NCI-H146 (cell line): ENCODE measurements around the gene ZNF860.
"Not testable (repeated sequence)": the region's sequence is repeated elsewhere in the genome, so short reads cannot be mapped to it uniquely, and the experiment has no call there.

Experiments used
- DNase-seq: peaks from one replicate; lab custom pipeline; 2025; lab: John Stamatoyannopoulos, UW

ZNF860 gene

DNA sequence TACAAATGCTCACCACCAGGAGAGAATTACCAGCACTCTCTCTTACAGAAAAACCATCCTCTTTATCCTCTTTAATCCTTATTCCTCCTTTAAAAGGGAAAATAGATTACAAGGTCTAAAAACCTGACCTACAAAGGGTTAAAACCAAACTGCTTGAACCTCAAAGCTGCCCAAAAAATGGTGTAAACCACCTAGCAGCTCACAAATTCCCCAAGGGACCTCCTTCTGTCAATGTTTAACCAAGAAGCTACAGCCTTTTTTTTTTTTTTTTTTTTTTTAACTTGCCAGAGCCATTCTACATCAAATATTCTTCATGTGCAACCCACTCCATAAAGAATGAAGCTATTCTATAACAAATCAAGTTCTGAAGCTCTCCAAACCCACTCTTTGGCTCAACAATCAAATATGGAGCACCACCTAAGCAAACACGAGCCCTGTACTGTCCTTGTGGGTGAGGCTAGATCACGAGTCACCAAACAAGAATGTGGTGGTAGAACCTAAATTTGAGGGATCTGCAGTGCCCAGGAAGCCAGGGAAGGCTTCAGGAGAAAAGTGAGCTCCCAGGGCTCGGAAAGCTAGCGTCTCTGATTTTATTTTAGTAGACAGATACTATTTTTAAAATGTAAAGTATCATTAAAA, 20.6 kb upstream of the ZNF860 start:
- DNase-seq, result no peak

DNA sequence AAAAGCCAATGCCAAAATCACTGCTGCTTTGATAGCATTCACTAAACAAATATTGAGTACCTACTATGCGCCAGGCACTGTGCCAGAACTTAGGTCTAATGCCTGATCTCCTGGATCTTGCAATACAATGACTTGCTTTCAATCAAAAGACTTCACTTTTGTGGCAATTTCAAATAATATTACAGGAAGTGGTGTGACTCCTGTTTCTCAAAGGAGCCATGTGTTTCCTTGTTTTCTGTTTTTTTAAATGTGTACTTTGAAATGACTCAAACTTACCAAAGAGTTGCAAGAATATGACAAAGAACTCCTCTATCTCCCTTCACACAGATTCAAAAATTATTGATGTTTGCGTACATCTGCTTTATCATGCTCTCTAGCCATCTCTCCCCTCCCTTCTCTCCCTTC, 18.7 kb upstream of the ZNF860 start:
- no peak for DNase-seq

DNA sequence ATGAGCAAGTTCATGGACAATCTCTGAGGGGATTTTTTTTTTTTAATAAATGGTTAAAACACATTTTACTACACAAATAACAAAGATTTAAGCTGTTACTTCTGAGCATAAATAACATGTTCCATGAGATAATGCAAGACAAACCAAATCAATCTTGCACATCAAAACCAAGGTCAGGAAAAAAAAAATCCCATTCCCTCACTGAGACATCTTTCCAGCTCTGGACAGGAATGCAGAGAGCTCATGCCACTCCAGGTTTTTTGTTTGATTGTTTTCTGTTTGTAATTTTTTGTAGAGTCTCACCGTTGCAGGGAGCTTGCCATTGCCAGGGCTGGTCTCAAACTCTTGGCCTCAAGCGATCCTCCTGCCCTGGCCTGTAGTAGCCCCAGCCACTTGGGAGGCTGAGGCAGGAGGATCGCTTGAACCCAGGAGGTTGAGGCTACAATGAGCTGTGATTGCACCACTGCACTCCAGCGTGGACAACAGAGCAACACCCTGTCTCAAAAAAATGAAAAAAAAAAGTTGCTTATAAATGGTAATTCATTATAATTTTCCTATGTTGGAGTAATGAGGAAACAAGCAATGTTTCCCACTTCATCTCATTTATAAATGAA, 14.5 kb upstream of the ZNF860 start:
- no peak for DNase-seq

DNA sequence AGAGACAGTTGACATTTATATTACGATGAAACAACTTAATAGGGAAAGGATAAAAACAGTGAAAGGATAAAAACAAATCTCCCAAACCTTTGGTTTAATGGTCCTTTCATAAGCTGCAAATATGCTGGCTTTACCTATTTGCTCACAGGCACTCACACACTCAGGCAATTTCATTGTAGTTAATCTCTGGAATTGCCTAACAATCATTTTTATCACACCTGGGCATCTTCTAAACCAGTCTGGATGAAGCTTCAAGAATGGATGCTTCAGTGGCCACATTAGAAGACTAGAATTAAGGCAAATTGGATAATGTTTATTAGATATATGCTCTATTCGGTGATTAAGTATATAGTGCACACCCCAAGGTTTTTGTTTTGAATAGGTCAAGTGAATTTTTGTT, 14.0 kb upstream of the ZNF860 start:
- DNase-seq, result no peak

DNA sequence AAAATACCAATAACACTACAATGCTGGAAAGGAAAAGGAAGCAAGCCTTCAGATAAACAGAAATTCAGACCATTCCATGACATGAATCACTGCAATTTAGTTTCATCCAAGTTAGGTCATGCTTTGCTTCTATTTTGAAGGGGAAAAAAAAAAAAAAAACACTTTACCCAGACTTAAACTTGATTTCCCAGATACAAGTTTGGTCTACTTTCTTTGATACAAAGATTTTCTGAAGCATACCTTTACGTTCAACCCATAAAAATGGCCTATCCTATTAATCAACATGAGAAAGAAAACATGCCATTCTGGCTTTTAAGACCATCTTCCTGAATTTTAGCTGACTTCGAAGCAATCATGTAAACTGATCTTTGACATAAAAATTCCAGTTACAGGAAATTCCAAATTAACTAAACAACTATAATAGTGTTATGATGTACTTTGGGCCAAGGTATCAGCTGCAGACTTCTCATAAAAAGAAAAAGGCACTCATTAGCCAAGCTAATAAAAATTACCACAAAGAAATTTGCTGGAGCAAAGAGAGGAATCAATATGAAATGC, 13.1 kb upstream of the ZNF860 start:
- no peak for DNase-seq

DNA sequence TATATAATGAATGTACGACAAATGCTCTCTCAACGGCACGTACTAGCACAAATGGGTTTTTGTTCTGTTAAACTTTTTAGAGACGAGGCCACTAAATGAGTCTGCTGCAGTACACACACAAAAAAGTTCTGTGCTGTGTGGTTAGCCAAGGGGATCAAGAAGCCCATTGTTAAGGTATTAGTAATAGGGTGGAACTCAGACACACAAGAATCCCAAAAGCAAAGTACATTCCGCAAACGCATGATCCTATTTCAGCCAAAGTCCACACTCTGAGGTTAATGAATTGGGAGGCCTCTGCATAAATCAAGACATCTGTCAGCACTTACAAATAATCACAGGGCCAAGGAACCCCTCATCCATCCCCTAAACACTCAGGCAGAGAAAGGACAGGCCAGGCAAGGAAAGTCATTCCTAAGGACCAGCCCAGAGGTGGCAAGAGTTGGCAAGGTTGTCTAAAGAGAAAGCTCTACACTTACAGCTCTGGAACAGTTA, 12.6 kb upstream of the ZNF860 start:
- DNase-seq, result no peak

DNA sequence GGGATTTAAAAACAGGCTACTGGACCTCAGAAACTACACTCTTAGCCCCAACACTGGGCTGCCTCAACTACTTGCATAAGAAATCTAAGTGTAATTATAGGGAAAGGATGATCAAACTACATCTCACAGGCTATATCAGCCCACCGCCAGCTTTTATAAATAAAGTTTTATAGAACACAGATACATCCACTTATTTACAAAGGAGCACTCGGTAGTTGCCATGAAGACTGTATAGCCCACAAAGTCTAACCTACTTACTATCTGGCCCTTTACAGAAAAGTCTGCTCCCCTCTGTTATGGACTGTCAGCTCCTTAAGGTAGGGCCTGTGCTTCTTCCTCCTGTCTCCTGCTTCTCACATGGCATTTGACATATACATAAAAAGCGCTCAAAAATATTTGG, 9.9 kb upstream of the ZNF860 start:
- no peak for DNase-seq

DNA sequence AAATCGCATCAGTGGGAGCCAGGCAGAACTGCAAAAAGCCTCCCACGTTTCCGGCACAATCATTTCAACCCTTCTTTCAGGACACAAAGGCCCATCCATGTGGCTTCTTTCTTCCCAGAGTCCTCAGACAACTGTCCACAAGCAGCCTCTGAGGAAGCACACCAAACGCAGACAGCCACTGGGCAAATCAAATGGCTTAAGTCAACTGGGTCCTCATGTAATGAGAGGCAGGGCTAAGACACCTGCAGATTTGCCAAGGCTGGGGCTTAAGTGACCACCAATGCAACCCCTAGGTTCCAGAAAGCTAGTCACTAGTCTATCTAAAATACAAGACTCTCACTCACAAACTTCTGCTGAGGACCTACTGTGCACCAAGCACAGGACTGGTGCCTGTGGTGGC, 8.5 kb upstream of the ZNF860 start:
- DNase-seq, result no peak

DNA sequence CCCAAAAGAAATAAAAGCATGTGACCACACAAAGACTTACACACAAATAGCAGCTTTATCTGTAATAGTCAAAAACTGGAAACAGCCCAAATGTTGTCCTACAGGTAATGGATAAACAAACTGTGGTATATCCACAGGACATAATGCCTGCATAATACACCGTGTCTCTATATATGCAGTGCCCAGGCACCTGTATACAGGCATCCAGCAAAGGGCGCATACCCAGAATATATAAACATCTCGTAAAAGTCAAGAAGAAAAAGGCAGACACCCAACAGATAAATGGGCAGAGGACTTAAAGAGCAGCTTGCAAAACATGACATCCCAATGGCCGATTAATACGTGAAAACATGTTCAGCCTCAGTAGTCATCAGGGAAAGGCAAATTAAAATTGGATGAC, 7.7 kb upstream of the ZNF860 start:
- DNase-seq, result no peak

DNA sequence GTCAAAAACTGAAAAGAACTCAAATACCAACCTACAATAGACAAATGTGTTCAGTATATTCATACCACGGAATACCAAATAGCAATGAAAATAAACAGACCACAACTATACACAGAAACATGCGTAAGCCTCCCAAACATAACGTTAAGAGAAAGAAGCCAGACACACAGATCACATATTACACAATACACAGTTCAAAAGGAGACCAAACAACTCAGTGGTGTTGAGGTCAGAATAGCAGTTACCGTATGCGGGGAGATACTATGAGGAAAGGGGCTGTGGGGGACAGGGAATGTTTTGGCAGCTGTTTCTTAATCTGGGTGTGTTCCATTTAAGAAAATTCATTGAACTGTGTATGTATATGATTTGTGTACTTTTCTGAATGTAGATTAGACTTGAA, 7.1 kb upstream of the ZNF860 start:
- no peak for DNase-seq

DNA sequence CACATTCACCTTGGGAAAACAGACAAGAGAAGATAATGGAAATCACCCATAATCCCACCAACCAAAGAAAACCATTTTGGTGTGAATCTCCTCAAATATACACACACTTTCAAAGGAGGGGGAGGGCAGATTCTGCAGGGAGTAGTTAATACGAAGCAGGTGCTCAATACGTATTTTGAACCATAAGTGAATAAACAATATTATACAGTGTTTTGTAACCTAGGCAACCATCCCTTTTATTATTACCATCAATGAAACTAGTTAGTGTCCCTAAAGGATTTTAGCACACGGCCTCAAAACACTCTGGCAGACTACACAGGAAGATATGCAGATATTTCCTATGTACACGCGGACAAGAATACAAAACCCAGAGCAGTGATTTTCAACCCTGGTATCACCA, 6.6 kb upstream of the ZNF860 start:
- DNase-seq, result peak; percentile 1

DNA sequence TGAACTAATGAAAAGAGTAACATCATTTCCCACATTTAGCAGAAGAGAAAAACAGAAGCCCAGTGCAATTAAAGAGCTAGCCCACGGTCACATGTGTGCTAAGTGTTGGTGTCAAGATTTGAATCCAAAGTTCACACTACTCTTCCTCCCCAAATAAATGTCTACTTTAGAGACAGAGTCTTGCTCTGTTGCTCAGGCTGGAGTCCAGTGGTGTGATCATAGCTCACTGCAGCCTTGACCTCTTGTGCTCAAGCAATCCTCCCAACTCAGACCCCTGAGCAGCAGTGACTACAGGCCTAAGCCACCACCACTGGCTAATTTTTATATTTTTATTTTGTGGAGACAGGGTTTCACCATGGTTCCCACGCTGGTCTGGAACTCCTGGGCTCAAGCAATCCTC, 5.2 kb upstream of the ZNF860 start:
- no peak for DNase-seq

DNA sequence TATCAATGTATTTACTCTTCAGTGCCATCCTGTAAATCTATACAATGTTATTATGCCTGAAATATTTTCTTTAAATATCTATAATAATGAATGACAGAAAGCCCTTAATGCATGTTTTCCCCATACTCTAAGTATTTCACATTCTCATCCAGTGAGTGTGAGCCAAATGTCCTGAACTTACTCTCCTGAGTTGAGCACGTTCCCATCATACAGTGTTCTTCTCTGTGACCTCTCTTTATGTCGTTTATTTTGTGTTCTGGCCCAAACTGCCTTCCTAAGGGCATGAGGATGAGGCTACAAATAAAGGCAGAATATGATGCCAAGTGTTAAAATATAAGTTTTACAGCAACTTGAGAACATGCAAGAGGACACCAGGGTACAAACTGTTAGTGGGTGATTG, 3.8 kb upstream of the ZNF860 start:
- no peak for DNase-seq

DNA sequence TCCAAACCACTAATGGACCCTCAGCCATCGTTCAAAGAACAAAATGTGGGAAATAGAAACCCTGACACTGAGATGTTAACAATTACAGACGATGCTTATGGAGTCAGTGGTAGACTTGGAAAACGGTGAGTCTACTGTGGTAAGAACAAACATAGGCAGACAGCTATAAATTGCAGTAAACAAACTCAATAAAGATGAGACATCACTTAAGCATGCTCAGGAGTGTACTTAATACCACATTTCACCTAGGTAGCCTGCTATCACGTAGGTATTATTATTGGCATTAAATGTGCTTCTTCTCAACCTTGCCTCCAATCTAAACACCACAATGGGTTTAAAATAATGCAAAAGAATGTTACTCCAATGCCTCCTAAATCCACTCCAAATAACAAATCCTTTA, 3.0 kb upstream of the ZNF860 start:
- DNase-seq, result no peak

DNA sequence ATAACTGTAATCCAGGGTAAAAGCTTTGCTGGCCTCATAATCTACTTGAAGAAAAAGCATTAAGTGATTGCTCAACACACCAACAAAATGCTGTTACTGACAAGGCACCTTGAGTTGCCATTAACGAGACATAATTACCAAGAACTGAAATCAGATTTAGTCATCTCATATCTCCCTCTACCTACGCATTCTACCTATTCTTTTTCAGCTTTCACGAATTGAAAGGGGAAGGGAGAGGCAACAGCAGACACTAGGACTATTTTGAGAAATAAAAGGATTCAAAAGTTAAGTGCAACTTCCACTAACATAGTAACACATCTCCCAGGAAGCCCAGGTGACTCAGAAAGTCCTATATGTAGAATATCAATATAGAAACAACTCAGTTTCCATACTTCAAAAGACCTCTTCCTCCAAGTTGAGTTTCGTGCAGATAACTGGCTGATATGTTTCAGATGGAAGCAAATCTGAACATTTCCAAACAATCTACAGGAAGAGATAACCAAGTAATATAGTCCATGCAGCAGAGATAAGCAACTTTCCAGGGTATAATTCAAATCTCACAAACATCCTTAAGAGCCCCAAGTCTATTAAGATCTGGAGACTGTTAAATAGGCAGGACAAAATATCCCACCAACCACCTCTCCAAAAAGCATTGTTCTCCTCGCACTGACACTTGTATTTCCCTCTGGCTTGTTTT, 2.4 kb upstream of the ZNF860 start:
- no peak for DNase-seq

DNA sequence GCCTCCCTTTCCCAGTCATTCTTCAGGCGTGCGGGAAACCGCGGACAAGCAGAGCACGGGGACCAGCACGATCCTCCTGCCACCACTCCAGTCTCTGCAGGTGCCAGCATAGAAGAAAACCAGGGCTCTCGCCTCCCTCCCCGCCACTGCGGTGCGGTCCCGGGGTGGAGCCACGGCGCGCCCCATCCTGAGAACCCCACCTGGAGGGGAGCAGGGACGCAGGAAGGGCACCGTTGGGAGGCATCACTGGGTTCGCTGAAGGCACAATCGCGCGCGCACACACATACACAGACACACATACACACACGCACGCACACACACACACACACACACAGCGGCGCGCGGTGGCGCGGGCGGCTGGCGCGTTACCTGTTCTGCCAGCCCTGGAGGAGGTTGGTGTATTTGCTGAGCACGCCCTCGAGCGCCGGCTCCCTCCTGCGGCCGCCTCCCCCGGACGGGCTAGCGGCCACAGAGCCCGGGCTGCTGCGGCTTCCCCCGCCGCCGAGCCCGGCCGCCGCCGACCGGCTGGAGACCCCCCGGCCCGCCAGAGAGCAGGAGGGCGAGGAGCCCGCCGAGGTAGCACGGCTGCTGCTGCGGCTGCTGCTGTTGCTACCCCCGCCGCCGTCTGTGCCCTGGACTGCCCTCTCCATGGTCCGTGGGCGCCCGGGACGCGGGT, 882 bp upstream of the ZNF860 start:
- DNase-seq, result peak; percentile 85

DNA sequence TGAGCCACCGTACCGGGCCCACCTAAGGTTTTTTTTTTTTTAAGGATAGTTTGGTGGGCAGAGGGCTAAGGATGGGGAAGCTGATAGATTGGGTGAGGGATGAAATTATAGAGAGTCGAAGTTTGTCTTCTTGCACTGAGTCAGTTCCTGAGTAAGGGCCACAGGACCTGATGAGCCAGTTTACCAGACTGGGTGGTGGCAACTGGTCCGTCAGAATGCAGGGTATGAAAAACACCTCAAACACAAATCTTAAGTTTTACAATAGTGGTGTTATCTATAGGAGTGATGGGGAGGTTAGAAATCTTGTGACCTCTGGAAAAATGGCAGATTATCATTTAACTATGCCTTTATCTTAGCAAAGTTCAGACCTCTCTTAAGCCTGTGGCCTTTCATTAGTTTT, 2.8 kb downstream of the ZNF860 start:
- DNase-seq, result no peak

DNA sequence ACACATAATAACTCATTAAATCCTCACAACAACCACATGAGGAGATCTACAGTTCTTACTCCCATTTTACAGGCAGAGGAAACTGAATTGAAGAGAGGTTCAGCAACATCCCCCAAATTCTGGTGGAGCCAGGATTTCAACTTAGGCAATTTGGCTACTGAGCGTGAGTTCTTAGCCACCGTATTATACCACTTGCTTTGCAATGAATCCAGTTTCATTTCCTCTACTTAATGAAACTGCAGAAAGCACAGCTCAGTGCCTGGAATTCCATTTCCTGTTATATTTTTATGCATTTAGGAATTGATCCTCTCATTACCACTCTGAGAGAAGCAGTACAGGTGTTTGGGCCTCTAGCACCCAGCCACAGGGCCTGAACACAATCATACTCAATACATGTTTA, 4.3 kb downstream of the ZNF860 start:
- no peak for DNase-seq

DNA sequence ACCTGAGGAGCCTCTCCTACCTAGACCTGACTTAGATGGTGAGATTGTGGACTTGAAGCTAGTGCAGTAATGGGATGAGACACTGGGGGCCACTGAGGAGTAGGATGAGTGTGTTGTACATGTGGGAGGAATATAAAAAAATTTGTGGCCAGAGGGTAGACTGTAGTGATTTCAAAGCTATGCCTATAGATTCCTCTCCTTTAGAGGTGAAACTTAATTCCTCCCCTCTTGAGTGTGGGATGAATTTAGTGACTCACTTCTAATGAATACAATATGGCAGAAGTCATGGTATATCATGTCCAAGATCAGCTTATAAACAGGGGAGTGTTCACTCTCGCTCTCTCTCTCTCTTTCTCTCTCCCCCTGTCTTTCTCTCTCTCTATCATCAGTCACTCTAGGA, 6.7 kb downstream of the ZNF860 start:
- DNase-seq, result no peak

DNA sequence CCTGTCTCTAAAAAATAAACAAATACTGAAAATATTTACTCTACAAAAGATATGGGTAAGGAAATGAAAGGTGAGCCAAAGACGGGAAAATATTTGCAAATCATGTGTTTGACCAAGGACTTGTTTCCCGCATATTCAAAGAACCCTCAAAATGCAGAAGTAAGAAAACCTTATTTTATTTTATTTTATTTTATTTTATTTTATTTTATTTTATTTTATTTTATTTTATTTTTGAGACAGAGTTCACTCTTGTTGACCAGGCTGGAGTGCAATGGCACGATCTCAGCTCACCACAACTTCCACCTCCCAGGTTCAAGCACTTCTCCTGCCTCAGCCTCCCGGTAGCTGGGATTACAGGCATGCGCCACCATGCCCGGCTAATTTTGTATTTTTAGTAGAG, 11.4 kb downstream of the ZNF860 start:
- not testable (repeated sequence) for DNase-seq

DNA sequence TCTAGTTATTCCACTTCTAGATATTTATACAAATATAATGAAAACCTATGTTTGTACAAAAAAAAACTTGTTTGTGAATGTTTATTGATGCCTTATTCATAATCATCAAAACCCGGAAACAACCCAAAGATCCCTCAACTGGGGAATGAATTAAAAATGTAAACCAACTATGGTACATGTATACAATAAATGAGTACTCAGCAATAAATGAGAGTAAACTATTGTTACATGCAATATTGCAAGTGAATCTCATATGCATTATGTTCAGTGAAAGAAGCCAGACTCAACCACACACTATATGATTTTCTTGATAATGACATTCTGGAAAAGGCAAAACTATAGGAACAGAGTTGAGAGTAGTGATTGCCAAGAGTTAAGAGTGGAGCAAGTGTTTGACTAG, 12.3 kb downstream of the ZNF860 start:
- no peak for DNase-seq

DNA sequence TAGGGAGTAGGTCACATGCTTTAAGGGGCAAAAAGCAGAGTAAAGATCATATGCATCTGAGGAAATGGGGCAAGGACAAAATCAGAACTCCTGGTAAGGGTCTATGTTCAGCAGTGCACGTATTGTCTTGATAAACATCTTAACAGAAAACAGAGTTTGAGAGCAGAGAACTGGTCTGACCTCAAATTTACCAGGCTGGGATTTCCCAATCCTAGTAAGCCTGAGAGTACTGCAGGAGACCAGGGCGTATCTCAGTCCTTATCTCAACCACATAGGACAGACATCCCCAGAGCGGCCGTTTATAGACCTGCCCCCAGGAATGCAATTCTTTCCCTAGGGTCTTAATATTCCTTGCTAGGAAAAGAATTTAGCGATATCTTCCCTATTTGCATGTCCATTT, 13.5 kb downstream of the ZNF860 start:
- not testable (repeated sequence) for DNase-seq

DNA sequence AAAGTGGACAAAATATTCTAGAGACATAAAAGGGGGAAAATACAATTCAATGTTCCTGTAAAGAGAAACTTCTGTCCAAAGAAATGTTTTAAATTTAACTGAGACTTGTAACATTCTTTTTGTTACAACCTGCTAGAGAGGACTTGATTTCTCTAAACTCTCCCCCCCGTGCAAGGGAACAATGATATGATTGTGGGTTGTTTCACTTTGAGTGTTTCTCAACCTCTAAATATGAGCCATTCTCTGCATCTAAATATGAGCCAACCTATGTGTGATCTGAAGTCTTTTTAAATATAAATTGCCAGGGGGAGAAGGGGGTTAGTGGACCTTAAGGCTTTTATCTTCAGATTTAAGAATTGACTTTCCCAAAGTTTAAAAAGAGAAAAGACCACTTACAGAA, 14.6 kb downstream of the ZNF860 start:
- no peak for DNase-seq
